Esophagus muscularis mucosa (tissue), 3 donors: ENCODE measurements around the gene SLC35B1.

ENCODE experiments used
- CTCF ChIP-seq, 3 experiments: fragments of 200-600 bp in 2 of 3; fragments of 450-650 bp in 1 of 3; sonication (generic) in 2 of 3; IDR thresholded peaks; one replicate each; pipeline ENCODE4 v1.5.1; 2017 to 2019; ENCODE audit warnings: antibody characterized with exemption in 3 of 3, mild to moderate bottlenecking in 2 of 3, moderate library complexity in 1 of 3
- EP300 ChIP-seq: sonication (generic); formaldehyde crosslinking; IDR thresholded peaks from one replicate; pipeline ENCODE4 v1.6.1; 2017; ENCODE audit warnings: antibody characterized with exemption

- TF ChIP-seq CTCF (IDR thresholded peaks at IDR 0.05): no peak
- no peak for TF ChIP-seq EP300
Observed at GRCh38 chr17:49749730-49750129, 42.0 kb upstream of the SLC35B1 start.
